Cerebellar nuclear complex (tissue), 1 donor: Measurements from ENCODE around the gene GALNT4.
A peak's percentile ranks its signal among the peaks of the same experiment; 100 is the strongest.

Experiments used
- DNase-seq, 2 experiments: peaks; one replicate each; lab custom pipeline; 2025; lab: John Stamatoyannopoulos, UW

Gene GALNT4

GRCh38 chr12:89524541-89525304 is at the start of gene GALNT4:
TSS of gene GALNT4 (minus strand) at chr12:89524796. CDS start at chr12:89524549, 247 bp downstream.
- no peak for DNase-seq

GRCh38 chr12:89573051-89573810 is 48.6 kb upstream of the GALNT4 start:
- no peak for DNase-seq

DNA sequence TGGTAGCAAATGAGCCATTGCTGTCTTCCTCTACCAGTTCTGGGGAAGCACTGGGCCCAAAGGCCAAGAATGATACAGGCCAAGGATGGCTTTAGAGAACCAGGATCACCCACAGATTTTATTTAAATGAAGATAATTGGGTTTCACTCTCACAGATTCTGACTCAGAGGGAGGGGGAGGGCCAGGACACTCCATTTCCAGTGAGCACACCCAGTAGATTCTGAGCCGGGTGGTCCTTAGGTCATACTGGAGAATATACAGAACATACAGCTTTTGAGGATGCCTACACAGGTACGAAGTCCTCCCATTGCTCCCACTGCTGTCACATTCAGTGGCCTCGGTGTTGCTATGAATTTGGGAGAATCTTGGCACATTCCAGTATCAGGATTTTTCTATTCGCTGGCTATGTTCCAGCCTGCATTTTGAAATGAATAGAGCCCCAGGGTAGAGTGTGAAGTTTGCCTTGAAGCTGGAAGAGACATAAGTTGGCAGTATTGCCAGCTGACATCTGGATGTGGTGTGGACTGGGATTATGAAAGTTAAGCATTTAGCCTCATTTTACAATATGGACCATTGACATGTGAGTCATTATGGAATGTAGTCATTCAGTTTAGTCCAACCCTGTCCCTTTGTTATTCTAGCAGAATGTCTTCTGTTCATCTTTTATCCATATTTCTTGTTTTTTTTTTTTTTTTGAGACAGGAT is 47.0 kb upstream of the GALNT4 start:
- no peak for DNase-seq

GRCh38 chr12:89568484-89568883 is 43.9 kb upstream of the GALNT4 start:
- no peak for DNase-seq

DNA sequence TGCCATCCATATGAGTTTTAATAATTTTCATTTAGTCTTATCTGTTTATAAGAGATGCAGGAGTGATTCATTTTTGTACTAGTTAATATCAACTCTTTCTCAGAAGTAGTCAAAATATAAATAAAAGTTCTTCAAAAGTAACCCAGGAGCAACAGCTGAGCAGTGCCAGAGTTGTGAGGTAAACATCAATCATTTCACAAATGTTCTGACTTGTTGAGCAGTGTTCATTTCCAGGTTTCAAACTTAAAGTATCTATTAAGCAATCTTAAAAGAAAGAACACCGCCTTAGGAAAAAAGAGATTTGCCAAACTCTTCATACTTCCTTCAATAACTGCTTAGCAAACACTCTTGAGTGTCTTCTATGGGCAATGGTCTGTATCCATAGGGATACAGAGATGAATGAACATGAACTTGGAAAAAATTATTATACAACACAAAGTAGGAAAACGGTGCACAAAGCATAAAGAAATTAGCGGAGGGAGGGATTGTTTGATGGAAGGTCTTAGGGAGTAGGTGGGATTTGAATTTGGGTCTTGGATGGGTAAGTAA is 43.2 kb upstream of the GALNT4 start:
- no peak for DNase-seq

- no peak for DNase-seq
Measured at GRCh38 chr12:89566615-89567014, 42.0 kb upstream of the GALNT4 start.

DNA sequence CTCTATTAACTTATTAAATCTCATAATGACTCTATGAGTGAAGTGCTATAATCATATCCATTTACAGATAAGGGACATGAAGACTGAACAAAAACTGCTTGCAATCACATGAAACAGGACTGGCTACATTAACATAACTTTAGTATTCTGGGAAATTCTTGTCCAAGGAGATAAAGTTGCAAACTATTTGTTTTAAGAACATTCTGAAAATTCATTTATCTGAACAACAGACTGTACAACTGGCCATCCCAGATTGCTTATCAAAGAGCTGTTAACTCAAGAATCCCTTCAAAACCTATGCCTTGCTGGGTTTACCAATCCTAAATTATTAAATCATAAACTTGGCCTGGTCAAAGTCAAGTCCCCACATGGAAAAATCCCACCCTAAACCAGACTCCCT is 40.4 kb upstream of the GALNT4 start:
- no peak for DNase-seq

DNA sequence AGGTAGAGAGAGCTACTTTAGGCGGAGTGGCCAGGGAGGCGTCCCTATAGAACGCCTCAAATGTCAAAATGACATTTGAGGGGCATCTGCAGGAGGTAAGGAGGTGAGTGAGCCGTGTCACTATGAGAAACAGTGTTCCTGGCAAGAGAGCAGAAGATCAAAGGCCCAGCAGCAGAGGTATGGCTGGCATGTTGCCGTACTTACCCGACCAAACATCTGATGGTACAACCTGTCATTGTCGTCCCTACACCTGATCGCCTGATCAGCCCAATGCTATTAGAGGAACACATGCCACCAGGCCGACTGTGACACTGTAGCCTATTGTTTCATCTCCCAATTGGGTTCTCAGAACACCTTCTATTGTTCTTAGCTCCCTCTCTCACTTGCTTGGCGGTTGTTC is 35.2 kb upstream of the GALNT4 start:
- no peak for DNase-seq

DNA sequence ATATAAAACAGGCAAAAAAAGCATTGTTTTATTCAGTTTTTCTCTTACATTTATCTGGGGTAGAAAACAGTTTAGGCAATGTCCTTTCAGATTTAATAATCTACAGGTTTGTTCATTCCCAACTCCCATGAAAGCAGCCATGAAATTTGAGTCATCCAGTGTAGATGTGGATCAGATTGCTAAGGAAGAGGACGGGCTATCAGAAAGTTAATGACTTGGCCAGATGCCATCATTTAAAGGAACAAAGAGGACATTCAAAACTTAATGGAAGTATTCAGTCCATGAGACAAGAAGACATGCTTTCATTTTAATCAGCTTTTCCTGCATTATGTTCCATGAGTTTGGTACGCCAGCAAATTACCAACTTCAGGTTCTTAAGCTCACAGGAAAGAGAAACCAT is 32.4 kb upstream of the GALNT4 start:
- DNase-seq, result no peak

DNA sequence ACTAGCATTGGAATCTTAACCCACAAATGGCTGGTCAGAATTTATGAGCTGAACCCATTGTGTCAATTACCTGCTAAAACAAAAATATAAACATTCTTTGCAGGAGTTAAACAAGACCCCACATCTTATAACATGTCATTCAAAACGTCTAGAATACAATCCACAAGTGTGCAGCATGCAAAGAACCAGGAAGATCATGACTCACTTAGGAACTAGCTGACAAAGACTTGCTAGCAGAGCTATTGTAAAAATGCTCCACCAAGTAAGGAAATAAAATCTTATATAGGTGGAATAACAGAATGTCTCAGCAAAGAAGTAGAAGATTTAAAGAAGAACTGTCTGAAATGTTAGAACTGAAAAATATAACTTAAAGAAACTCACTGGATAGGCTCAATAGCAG is 27.8 kb upstream of the GALNT4 start:
- DNase-seq, result no peak

- DNase-seq, result no peak
Measured at GRCh38 chr12:89551747-89552146, 27.2 kb upstream of the GALNT4 start.

GRCh38 chr12:89547101-89547500 is 22.5 kb upstream of the GALNT4 start:
- no peak for DNase-seq

- DNase-seq, result no peak
Measured at GRCh38 chr12:89546151-89546550, 21.6 kb upstream of the GALNT4 start.

DNA sequence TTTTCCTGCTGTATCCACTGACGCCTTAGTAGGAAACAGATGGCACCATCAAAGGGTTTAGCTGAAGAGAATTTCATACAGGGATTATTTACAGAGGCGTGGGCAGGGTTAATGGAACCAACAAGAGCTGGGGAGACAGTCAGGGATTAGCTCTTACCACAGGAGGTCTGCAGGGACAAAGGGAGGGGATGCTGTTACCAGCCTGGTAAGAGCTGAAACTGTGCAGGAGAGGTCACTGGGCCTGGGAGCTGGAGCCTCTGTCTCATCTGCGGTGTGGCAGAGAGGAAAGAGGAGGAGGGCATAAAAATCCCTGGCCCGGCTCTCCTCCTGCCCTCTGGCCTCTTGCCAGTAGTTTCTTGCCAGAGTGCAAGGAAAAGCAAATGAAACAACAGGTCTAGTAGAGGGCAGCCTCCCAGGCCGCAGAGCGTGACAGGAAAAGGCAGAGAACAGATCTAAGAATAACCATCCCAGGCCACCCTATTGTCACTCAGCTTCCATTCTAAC is 20.1 kb upstream of the GALNT4 start:
- DNase-seq, result peak; percentile 40 to 80

DNA sequence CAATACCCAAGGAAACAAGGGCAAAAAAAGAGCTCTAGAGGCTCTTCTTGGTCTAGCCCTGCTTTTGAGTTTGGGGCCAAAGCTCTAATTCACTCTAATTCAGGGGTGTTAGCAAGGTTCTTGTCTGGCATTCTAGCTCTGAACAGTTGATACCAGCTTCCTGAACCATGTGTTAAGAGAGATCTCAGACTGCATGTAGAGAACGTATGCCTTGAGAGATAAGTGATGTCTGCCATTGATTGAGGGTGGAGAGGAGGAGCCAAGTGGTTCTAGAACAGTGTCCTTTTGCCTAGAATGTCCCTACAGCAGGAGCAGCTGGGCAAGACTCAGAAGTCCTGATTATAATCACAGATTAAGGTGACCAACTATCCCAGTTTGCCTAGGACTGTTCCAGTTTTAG is 19.4 kb upstream of the GALNT4 start:
- no peak for DNase-seq

- DNase-seq, result peak in 1 of 2 experiments; percentile 18
Measured at GRCh38 chr12:89542912-89543592, 18.5 kb upstream of the GALNT4 start.

GRCh38 chr12:89542236-89542635 is 17.6 kb upstream of the GALNT4 start:
- no peak for DNase-seq

DNA sequence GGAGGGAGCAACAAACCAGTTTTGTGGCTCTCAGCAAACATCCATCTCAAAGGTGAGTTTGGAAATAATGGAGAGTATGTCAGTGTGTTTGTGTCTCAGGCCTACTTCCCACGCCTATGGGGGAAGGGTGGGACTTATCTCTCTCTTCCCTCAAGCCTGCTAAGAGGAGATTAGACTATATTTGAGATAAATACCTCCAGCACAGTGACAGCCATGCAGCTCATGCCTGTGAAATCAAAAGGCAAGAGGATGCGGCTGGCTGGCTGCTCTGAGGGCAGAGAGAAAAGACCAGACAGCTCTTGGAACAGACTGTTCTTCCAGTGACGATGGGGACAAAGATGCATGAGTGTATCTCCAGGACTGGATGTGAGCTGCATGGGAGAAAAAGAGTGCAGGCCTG is 16.0 kb upstream of the GALNT4 start:
- no peak for DNase-seq

DNA sequence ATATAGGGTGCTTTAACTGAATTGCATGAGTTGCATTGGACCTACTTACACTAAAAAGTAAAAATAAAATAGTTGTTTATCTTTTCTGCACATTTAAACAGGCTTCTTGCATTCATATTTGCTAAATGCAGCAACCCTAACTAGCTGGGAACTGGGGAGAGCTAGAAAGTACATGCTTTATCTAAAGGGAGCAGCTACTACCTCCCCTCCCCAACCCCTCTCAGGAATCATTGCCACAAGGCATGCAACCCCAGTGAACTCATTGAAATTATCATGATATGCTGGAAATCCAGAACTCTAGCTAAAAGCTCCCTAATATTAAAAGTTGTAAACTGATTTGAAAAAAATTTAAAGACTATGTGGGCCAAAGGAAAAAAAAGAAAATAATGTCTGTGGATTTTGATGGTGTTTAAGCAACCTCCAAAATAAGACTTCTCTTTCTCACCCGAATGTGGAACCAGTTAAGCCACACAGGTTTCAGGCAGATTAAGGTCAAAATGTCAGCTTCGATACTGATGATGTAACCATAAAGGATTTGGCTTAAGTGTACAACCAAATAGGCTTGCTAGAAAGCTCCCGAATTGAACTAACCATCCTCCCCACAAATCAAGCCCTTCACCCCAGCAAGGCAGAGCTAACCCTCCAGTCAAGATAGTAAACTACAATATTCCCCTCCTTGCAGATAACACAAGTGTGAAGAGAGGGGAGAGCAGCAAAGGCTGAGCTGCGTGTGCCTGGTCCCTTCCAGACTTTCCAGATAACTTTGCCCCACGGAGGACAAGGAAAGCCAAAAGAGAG is 15.0 kb upstream of the GALNT4 start:
- no peak for DNase-seq

DNA sequence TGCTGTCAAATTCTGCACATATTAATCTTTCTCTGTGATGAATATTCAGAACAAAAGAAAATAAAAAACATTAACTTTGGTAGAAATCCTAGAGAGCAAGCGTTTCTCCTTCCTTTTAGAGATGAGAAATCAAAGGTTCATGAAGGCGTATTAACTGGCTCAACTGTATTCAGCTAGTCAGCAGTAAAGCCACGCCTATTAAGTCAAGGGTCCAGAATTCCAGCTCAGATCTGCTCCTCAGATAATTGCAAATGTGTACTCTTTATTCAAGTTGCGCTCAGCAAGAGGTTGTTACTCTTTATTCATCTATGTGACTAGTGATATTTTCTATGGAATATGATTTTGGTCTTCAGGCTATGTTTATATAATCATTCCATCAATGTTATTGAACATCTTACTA is 14.3 kb upstream of the GALNT4 start:
- no peak for DNase-seq

DNA sequence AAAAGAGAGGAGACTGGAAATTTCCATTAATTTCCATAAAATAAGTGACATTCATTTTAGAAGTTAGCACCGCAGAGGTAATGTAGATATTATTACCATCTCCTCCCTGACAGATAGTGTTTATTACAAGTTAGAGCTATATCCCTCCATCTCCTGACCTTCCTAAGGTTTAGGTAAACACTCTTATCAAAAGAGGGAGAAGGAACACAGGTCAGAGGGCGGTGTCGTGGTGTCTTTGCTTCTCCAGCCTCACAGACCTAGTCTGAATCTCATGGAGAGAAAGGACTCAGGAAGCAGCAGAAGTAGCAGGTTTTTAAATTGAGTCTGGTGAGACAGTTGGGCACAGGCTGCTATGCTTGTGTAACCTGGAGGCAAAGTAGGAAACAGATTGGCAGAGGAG is 12.8 kb upstream of the GALNT4 start:
- DNase-seq, result no peak
